Measurements from ENCODE around the gene SYT1.

GRCh38 chr12:79114896-79115295 is 250.3 kb downstream of the SYT1 start:
- TF ChIP-seq TRIM28 (IDR thresholded peaks at IDR 0.05; ENCODE audit: borderline replicate concordance, low read length) (no peak), ZNF600 (tag by site-specific recombination; IDR thresholded peaks at IDR 0.05) (no peak), CTCF (tag by site-specific recombination; IDR thresholded peaks at IDR 0.05) (no peak), ZNF175 (tag by site-specific recombination; IDR thresholded peaks at IDR 0.05) (no peak), ZNF133 (tag by site-specific recombination; IDR thresholded peaks at IDR 0.05) (no peak), ZNF558 (tag by site-specific recombination; IDR thresholded peaks at IDR 0.05) (no peak), SCRT1 (tag by site-specific recombination; IDR thresholded peaks at IDR 0.05; ENCODE audit: borderline replicate concordance) (no peak), ZBTB1 (tag by site-specific recombination; IDR thresholded peaks at IDR 0.05) (no peak), ZNF76 (tag by site-specific recombination; IDR thresholded peaks at IDR 0.05; ENCODE audit: borderline replicate concordance, low read depth) (no peak)
- TF ChIP-seq, protein P1, sequence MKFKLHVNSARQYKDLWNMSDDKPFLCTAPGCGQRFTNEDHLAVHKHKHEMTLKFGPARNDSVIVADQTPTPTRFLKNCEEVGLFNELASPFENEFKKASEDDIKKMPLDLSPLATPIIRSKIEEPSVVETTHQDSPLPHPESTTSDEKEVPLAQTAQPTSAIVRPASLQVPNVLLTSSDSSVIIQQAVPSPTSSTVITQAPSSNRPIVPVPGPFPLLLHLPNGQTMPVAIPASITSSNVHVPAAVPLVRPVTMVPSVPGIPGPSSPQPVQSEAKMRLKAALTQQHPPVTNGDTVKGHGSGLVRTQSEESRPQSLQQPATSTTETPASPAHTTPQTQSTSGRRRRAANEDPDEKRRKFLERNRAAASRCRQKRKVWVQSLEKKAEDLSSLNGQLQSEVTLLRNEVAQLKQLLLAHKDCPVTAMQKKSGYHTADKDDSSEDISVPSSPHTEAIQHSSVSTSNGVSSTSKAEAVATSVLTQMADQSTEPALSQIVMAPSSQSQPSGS (tag by site-specific recombination; IDR thresholded peaks at IDR 0.05; ENCODE audit: low read depth), result no peak
- TF ChIP-seq, protein P2, sequence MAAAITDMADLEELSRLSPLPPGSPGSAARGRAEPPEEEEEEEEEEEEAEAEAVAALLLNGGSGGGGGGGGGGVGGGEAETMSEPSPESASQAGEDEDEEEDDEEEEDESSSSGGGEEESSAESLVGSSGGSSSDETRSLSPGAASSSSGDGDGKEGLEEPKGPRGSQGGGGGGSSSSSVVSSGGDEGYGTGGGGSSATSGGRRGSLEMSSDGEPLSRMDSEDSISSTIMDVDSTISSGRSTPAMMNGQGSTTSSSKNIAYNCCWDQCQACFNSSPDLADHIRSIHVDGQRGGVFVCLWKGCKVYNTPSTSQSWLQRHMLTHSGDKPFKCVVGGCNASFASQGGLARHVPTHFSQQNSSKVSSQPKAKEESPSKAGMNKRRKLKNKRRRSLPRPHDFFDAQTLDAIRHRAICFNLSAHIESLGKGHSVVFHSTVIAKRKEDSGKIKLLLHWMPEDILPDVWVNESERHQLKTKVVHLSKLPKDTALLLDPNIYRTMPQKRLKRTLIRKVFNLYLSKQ (tag by site-specific recombination; IDR thresholded peaks at IDR 0.05; ENCODE audit: borderline replicate concordance), result no peak
- TF ChIP-seq, protein P3, sequence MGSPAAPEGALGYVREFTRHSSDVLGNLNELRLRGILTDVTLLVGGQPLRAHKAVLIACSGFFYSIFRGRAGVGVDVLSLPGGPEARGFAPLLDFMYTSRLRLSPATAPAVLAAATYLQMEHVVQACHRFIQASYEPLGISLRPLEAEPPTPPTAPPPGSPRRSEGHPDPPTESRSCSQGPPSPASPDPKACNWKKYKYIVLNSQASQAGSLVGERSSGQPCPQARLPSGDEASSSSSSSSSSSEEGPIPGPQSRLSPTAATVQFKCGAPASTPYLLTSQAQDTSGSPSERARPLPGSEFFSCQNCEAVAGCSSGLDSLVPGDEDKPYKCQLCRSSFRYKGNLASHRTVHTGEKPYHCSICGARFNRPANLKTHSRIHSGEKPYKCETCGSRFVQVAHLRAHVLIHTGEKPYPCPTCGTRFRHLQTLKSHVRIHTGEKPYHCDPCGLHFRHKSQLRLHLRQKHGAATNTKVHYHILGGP (tag by site-specific recombination; IDR thresholded peaks at IDR 0.05), result no peak

All from HEK293 (cell line).